WTC11 (cell line): ENCODE data around the gene SAMD10. TPM values are rescaled to one million over a fixed set of nuclear protein-coding genes. Genes with fewer than 3 reads are reported as not detected.
"Not testable (repeated sequence)": the region's sequence is repeated elsewhere in the genome, so short reads cannot be mapped to it uniquely, and the experiment has no call there.

ENCODE experiments used
- ATAC-seq: fragments of 200-7000 bp; cut with Tn5 transposase; 2 replicates; pipeline ENCODE4 v1.10.0; 2021; ENCODE audit warnings: mild to moderate bottlenecking, moderate library complexity
- CTCF ChIA-PET: fragments of 300-600 bp; sonication (Branson Sonifier 250); formaldehyde crosslinking; loops from one replicate; lab custom pipeline; 2021; ENCODE audit warnings: antibody characterized with exemption; lab: Charles Lee
- POLR2A ChIA-PET: fragments of 350-600 bp; sonication (Branson Sonifier 250); formaldehyde crosslinking; loops from one replicate; lab custom pipeline; 2021; ENCODE audit warnings: antibody characterized with exemption; lab: Charles Lee
- DNase-seq: peaks from one replicate; pipeline ENCODE4 v3.0.0; 2021; ENCODE audit warnings: low spot score
- H3K27ac Mint-ChIP-seq: 2 replicates; pipeline ENCODE4 v1.8.0; 2021; ENCODE audit warnings: mixed read lengths
- H3K27me3 Mint-ChIP-seq: 2 replicates; pipeline ENCODE4 v1.8.0; 2021; ENCODE audit warnings: low read depth, mild to moderate bottlenecking, moderate library complexity, mixed read lengths
- H3K36me3 Mint-ChIP-seq: 2 replicates; pipeline ENCODE4 v1.8.0; 2021; ENCODE audit warnings: mixed read lengths
- H3K4me1 Mint-ChIP-seq: 2 replicates; pipeline ENCODE4 v1.8.0; 2022; ENCODE audit warnings: mixed read lengths
- H3K4me3 Mint-ChIP-seq: 2 replicates; pipeline ENCODE4 v1.8.0; 2021; ENCODE audit warnings: mild to moderate bottlenecking, moderate library complexity, mixed read lengths
- H3K9me3 Mint-ChIP-seq: 2 replicates; pipeline ENCODE4 v1.8.0; 2021; ENCODE audit warnings: mixed read lengths
- ATF3 ChIP-seq: sonication (generic); formaldehyde crosslinking; conservative IDR thresholded peaks from 2 replicates; pipeline ENCODE4 v1.8.1; 2022; ENCODE audit warnings: mild to moderate bottlenecking, missing genetic modification reagents
- CBFB ChIP-seq: sonication (generic); formaldehyde crosslinking; IDR thresholded peaks from 2 replicates; pipeline ENCODE4 v1.8.1; 2022; ENCODE audit warnings: mild to moderate bottlenecking, low read depth, missing genetic modification reagents
- E2F1 ChIP-seq: sonication (generic); formaldehyde crosslinking; IDR thresholded peaks from 2 replicates; pipeline ENCODE4 v1.8.0; 2022; ENCODE audit warnings: mild to moderate bottlenecking, missing genetic modification reagents
- FOXJ3 ChIP-seq: sonication (generic); formaldehyde crosslinking; IDR thresholded peaks from 2 replicates; pipeline ENCODE4 v1.9.0; 2021; ENCODE audit warnings: missing genetic modification reagents, mild to moderate bottlenecking, borderline replicate concordance
- GRHL2 ChIP-seq: fragments of 250-450 bp; sonication (Bioruptor Pico); IDR thresholded peaks from 2 replicates; pipeline ENCODE4 v1.8.0; 2022; ENCODE audit warnings: mild to moderate bottlenecking, moderate library complexity; ENCODE audit not compliant: insufficient replicate concordance, severe bottlenecking
- JAZF1 ChIP-seq: fragments of 250-450 bp; sonication (Bioruptor Pico); IDR thresholded peaks from 2 replicates; pipeline ENCODE4 v1.9.0; 2021; ENCODE audit warnings: moderate library complexity, mild to moderate bottlenecking, inconsistent platforms
- JUN ChIP-seq: sonication (generic); formaldehyde crosslinking; IDR thresholded peaks from 2 replicates; pipeline ENCODE4 v1.8.0; 2023; ENCODE audit warnings: mild to moderate bottlenecking, missing genetic modification reagents
- NFATC4 ChIP-seq: fragments of 250-450 bp; sonication (Bioruptor Pico); IDR thresholded peaks from 2 replicates; pipeline ENCODE4 v1.9.0; 2021; ENCODE audit warnings: mild to moderate bottlenecking
- OVOL2 ChIP-seq: fragments of 250-450 bp; sonication (Bioruptor Pico); IDR thresholded peaks from 2 replicates; pipeline ENCODE4 v1.9.0; 2021; ENCODE audit warnings: mild to moderate bottlenecking, borderline replicate concordance
- PREB ChIP-seq: sonication (generic); formaldehyde crosslinking; IDR thresholded peaks from 2 replicates; pipeline ENCODE4 v1.8.1; 2022; ENCODE audit warnings: mild to moderate bottlenecking, missing genetic modification reagents, moderate library complexity, borderline replicate concordance
- RORB ChIP-seq: fragments of 250-450 bp; sonication (Bioruptor Pico); IDR thresholded peaks from 2 replicates; pipeline ENCODE4 v1.9.0; 2021; ENCODE audit warnings: mild to moderate bottlenecking
- SMAD4 ChIP-seq: sonication (generic); formaldehyde crosslinking; IDR thresholded peaks from 2 replicates; pipeline ENCODE4 v1.8.0; 2022; ENCODE audit warnings: mild to moderate bottlenecking, missing genetic modification reagents
- SOX15 ChIP-seq: fragments of 250-450 bp; sonication (Bioruptor Pico); IDR thresholded peaks from 2 replicates; pipeline ENCODE4 v1.9.0; 2021; ENCODE audit warnings: mild to moderate bottlenecking
- TEAD4 ChIP-seq: sonication (generic); formaldehyde crosslinking; IDR thresholded peaks from 2 replicates; pipeline ENCODE4 v1.8.0; 2022; ENCODE audit warnings: mild to moderate bottlenecking, missing genetic modification reagents
- TP53 ChIP-seq: sonication (generic); formaldehyde crosslinking; IDR thresholded peaks from 2 replicates; pipeline ENCODE4 v1.8.1; 2023; ENCODE audit warnings: mild to moderate bottlenecking, missing genetic modification reagents
- ZBTB43 ChIP-seq: sonication (generic); formaldehyde crosslinking; IDR thresholded peaks from 2 replicates; pipeline ENCODE4 v1.8.1; 2023; ENCODE audit warnings: mild to moderate bottlenecking, missing genetic modification reagents
- ZNF263 ChIP-seq: sonication (generic); formaldehyde crosslinking; IDR thresholded peaks from 2 replicates; pipeline ENCODE4 v1.8.1; 2022; ENCODE audit warnings: low read depth, mild to moderate bottlenecking, moderate library complexity, missing genetic modification reagents
- ZNF416 ChIP-seq: fragments of 250-450 bp; sonication (Bioruptor Pico); IDR thresholded peaks from 2 replicates; pipeline ENCODE4 v1.9.0; 2021; ENCODE audit warnings: mild to moderate bottlenecking, inconsistent platforms
- ZNF425 ChIP-seq: fragments of 250-450 bp; sonication (Bioruptor Pico); conservative IDR thresholded peaks from 2 replicates; pipeline ENCODE4 v1.9.0; 2021; ENCODE audit warnings: mild to moderate bottlenecking
- ZNF671 ChIP-seq: fragments of 250-450 bp; sonication (Bioruptor Pico); IDR thresholded peaks from 2 replicates; pipeline ENCODE4 v1.8.0; 2021; ENCODE audit warnings: mild to moderate bottlenecking
- total RNA-seq: library from RNA; stranded (reverse); gene quantifications from 3 replicates; pipeline ENCODE4 v1.2.3, GENCODE V29; 2021

Gene SAMD10
- total RNA-seq, 1 experiment from 2014 or later = 6.2 TPM

- TF ChIP-seq CBFB (CRISPR knock-in tag) = no peak
- no peak for TF ChIP-seq TEAD4 (CRISPR knock-in tag)
- TF ChIP-seq TP53 (CRISPR knock-in tag) = no peak
- TF ChIP-seq ZNF263 (CRISPR knock-in tag) = no peak
- TF ChIP-seq ATF3 (CRISPR knock-in tag) = no peak
- TF ChIP-seq PREB (CRISPR knock-in tag) = no peak
- TF ChIP-seq ZNF425 (CRISPR knock-in tag) = no peak
Measured at GRCh38 chr20:64021124-64021975, 41.9 kb upstream of the SAMD10 start (continued).

- DNase-seq = no peak
- Mint-ChIP-seq H3K4me1 (no peaks in the 10 kb centered on the region), H3K9me3 (no peaks in the 10 kb centered on the region), H3K4me3 (no peak overlapping the region), H3K36me3 (peaks cover 48% of the 10 kb centered on the region), H3K27me3 (no peaks in the 10 kb centered on the region), H3K27ac (no peak overlapping the region)
- POLR2A ChIA-PET = no interaction called here
- CTCF ChIA-PET = no interaction called here
- TF ChIP-seq FOXJ3 (CRISPR knock-in tag) = no peak
- no peak for ATAC-seq
Measured at GRCh38 chr20:64015635-64016034, 36.2 kb upstream of the SAMD10 start.

- DNase-seq, POLR2A ChIA-PET, H3K27ac Mint-ChIP-seq, ATAC-seq, H3K4me1 Mint-ChIP-seq, CTCF ChIA-PET, H3K27me3 Mint-ChIP-seq, H3K9me3 Mint-ChIP-seq, H3K4me3 Mint-ChIP-seq: not testable (repeated sequence)
- H3K36me3 Mint-ChIP-seq = peaks cover 52% of the 10 kb centered on the region
Measured at GRCh38 chr20:64012385-64013154, 33.1 kb upstream of the SAMD10 start.

GRCh38 chr20:64011366-64011779 lies 31.9 kb upstream of the SAMD10 start:
- ATAC-seq = no peak
- H3K4me1 Mint-ChIP-seq = no peaks in the 10 kb centered on the region
- POLR2A ChIA-PET = no interaction called here
- H3K36me3 Mint-ChIP-seq = peaks cover 51% of the 10 kb centered on the region
- no peaks in the 10 kb centered on the region for H3K27me3 Mint-ChIP-seq
- TF ChIP-seq NFATC4 (CRISPR knock-in tag) (no peak), OVOL2 (CRISPR knock-in tag) (no peak)
- TF ChIP-seq, all 79 proteins: peak for 0
- Mint-ChIP-seq H3K9me3 (peaks cover 9% of the 10 kb centered on the region), H3K4me3 (no peak overlapping the region), H3K27ac (no peak overlapping the region)
- CTCF ChIA-PET = no interaction called here
- DNase-seq = no peak

- H3K4me3 Mint-ChIP-seq = no peak overlapping the region
- CTCF ChIA-PET = no interaction called here
- no peak for DNase-seq
- H3K9me3 Mint-ChIP-seq = peaks cover 9% of the 10 kb centered on the region
- POLR2A ChIA-PET = no interaction called here
- peaks cover 50% of the 10 kb centered on the region for H3K36me3 Mint-ChIP-seq
- H3K27ac Mint-ChIP-seq = no peak overlapping the region
- H3K27me3 Mint-ChIP-seq = no peaks in the 10 kb centered on the region
- ATAC-seq = no peak
- H3K4me1 Mint-ChIP-seq = no peaks in the 10 kb centered on the region
- no peak for TF ChIP-seq TP53 (CRISPR knock-in tag)
- TF ChIP-seq JUN (CRISPR knock-in tag) = no peak
- no peak for TF ChIP-seq ZNF416 (CRISPR knock-in tag)
- TF ChIP-seq SOX15 (CRISPR knock-in tag) = no peak
- TF ChIP-seq GRHL2 = no peak
- TF ChIP-seq RORB (CRISPR knock-in tag) = no peak
- no peak for TF ChIP-seq ZNF671
- TF ChIP-seq SMAD4 = no peak
- TF ChIP-seq E2F1 (CRISPR knock-in tag) = no peak
- no peak for TF ChIP-seq ZBTB43 (CRISPR knock-in tag)
- TF ChIP-seq JAZF1 = no peak
Measured at GRCh38 chr20:64010711-64011237, 31.3 kb upstream of the SAMD10 start.
